Body of pancreas (tissue), 4 donors: ENCODE results near the gene REC114.

Experiments used
- CTCF ChIP-seq, 7 experiments: fragments of 450-650 bp in 4 of 7; fragments of 200-600 bp in 3 of 7; sonication (generic) in 3 of 7; IDR thresholded peaks; one replicate each; pipeline ENCODE4 v1.5.1; 2016 to 2019; ENCODE audit warnings: antibody characterized with exemption in 7 of 7
- POLR2A ChIP-seq, 3 donors: fragments of 450-650 bp; IDR thresholded peaks; one replicate each; pipeline ENCODE4 v1.6.1; 2016; ENCODE audit warnings: antibody characterized with exemption in 3 of 3, mild to moderate bottlenecking in 2 of 3

DNA sequence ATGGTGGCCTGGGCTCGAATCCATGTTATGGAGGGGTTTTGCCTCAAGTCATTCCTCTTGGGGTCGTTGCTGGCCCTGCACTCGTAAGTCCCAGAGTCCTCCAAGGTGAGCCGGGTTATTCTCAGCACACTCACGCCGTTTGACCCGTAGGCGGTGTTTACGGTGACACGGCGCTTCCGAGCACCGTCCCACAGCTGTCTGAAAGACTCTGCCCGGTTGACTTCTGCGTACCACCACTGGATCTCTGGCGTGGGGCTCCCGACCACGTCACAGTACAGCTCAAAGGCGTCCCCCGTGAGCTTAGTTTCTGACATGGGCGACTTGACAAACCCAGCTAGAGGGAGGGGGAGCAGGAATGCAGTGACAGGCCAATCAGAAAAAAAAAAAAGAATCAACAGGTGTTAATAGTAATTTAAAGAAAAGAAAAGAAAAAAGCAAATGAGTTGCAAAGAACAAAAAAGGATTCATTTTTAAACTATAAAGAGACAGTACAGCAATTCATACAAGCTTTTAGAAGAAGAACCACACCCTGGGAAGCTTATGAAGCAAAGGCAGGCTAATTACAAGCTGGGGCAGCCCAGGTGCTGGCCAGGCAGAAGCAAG lies 154.2 kb downstream of the REC114 start:
- TF ChIP-seq POLR2A (IDR thresholded peaks at IDR 0.05), result no peak
- no peak for TF ChIP-seq CTCF (IDR thresholded peaks at IDR 0.05)
